ENCODE results near the gene RAI1. TPM values are rescaled to one million over a fixed set of nuclear protein-coding genes. Genes with fewer than 3 reads are reported as not detected.
A peak's percentile ranks its signal among the peaks of the same experiment; 100 is the strongest.

Gene RAI1
- total RNA-seq, 4 donors from 2014 or later = 12.8 to 51.2 (median 47.6) TPM

DNA sequence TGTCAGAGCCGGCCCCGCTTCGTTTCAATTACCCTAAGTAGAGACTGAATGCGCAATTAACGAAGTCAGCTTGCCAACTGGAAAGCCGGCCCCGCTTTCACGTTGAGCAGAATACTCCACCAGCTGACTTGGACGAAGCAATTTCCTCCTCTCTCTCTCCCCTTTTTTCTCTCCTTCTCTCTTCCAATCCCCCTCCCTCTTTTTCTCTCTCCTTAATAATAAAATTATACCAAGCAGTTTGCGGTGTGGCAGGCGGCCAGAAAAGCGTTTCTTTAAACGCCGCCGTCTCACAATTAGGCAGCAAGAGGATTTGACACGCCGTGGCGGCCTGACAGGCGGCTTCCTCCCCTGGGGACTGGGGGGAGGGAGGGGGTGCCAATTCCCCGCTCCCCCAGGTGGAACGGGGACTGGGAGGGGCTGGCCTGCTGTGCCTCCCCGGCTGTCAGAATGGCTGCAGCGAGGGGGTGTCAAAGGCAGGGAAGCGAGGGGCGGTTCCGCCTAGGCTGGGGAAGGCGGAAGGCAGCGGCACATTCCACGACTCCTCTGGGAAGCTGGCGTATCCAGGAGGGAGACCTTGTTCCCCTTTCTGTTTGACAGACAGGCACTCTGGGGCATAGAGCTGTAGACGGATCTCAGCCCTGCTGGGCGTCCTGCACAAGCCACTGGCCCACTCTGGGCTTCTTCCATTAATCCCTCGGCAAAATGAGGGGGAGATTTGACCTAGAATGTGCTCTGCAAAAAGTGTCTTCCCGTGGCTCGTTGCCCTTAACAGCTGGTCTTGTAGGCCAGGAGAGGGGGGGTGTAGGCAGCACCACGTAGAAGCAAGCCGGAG is 102.8 kb downstream of the RAI1 start:
- no peak for TF ChIP-seq CTCF (IDR thresholded peaks at IDR 0.05)
- no peak for TF ChIP-seq POLR2A (IDR thresholded peaks at IDR 0.05)
- peak in 2 of 3 donors; percentile 62 to 67 for DNase-seq
- H3K4me3 ChIP-seq = peak overlapping the region; percentile 46 to 65 (median 60)

GRCh38 chr17:17784657-17785267 is 103.5 kb downstream of the RAI1 start:
- H3K36me3 ChIP-seq = no peaks in the 10 kb centered on the region
- TF ChIP-seq POLR2A (IDR thresholded peaks at IDR 0.05) = no peak
- TF ChIP-seq CTCF (IDR thresholded peaks at IDR 0.05) = no peak
- DNase-seq = no peak
- H3K27ac ChIP-seq = peak overlapping the region in 2 of 4 donors; percentile 67 to 77
- no peaks in the 10 kb centered on the region for H3K27me3 ChIP-seq
- H3K4me1 ChIP-seq = peaks cover 7 to 56% (median 15%) of the 10 kb centered on the region in 4 donors
- H3K9me3 ChIP-seq = no peaks in the 10 kb centered on the region
- H3K4me3 ChIP-seq = no peak overlapping the region

More for the DNA sequence above, 102.8 kb downstream of the RAI1 start:
- peaks cover 7 to 56% (median 15%) of the 10 kb centered on the region in 4 donors for H3K4me1 ChIP-seq
- no peaks in the 10 kb centered on the region for H3K27me3 ChIP-seq
- H3K27ac ChIP-seq = peak overlapping the region in 3 of 4 donors; percentile 55 to 77 (median 67)
- H3K36me3 ChIP-seq = no peaks in the 10 kb centered on the region
- H3K9me3 ChIP-seq = no peaks in the 10 kb centered on the region

DNA sequence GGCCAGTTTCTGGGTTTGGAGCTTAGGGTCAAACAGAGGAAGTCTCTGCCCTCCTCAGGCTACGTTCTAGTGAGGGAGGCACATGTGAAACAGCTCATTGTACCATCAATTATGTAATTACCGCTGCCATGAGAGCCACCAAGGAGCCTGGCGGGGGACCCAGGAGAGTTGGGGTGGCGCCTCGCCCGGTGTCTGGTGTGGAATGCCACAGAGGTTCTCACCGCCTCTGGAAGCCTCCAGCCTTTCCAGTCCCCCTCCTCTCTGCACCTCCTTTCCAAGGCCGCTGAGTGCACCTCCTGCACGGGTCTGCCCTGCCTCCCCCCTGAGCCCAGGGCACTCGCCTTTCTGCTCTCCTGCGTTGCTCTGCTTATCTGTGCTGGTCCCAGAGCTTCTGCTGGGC is 104.1 kb downstream of the RAI1 start:
- Histone ChIP-seq H3K27ac (no peak overlapping the region), H3K27me3 (no peaks in the 10 kb centered on the region), H3K36me3 (no peaks in the 10 kb centered on the region), H3K4me3 (no peak overlapping the region), H3K9me3 (no peaks in the 10 kb centered on the region), H3K4me1 (peaks cover 7 to 58% (median 15%) of the 10 kb centered on the region in 4 donors)
- TF ChIP-seq POLR2A (IDR thresholded peaks at IDR 0.05) (no peak), CTCF (IDR thresholded peaks at IDR 0.05) (no peak)
- DNase-seq = no peak

GRCh38 chr17:17786998-17787397 is 105.7 kb downstream of the RAI1 start:
- Histone ChIP-seq H3K27ac (no peak overlapping the region), H3K27me3 (no peaks in the 10 kb centered on the region), H3K4me3 (no peak overlapping the region), H3K4me1 (peaks cover 4 to 54% (median 11%) of the 10 kb centered on the region in 4 donors), H3K36me3 (no peaks in the 10 kb centered on the region), H3K9me3 (no peaks in the 10 kb centered on the region)
- DNase-seq = no peak
- TF ChIP-seq CTCF (IDR thresholded peaks at IDR 0.05) (no peak), POLR2A (IDR thresholded peaks at IDR 0.05) (no peak)

GRCh38 chr17:17787568-17787967 is 106.3 kb downstream of the RAI1 start:
- Histone ChIP-seq H3K27me3 (no peaks in the 10 kb centered on the region), H3K27ac (no peak overlapping the region), H3K4me3 (no peak overlapping the region), H3K9me3 (no peaks in the 10 kb centered on the region), H3K4me1 (peaks cover 3 to 54% (median 9%) of the 10 kb centered on the region in 4 donors), H3K36me3 (no peaks in the 10 kb centered on the region)
- TF ChIP-seq POLR2A (IDR thresholded peaks at IDR 0.05) = no peak
- TF ChIP-seq CTCF (IDR thresholded peaks at IDR 0.05) = no peak
- DNase-seq = no peak
